ENCODE measurements around the gene SPDYE3.

GRCh38 chr7:100271716-100272537, 35.6 kb upstream of the SPDYE3 start:
- TF ChIP-seq CTCF (IDR thresholded peaks at IDR 0.05): peak in 2 of 4 experiments; percentile 65 to 66
- TF ChIP-seq POLR2A (IDR thresholded peaks at IDR 0.05): peak; percentile 54
- peak; percentile 76 for TF ChIP-seq POLR2AphosphoS5 (IDR thresholded peaks at IDR 0.05)

Data from prostate gland (tissue), 2 donors.